K562 (cell line): Measurements from ENCODE around the gene SLC12A4. TPM values are rescaled to one million over a fixed set of nuclear protein-coding genes. Genes with fewer than 3 reads are reported as not detected.

ENCODE experiments used
- ATAC-seq: fragments of 200-7000 bp; cut with Tn5 transposase; 3 replicates; pipeline ENCODE4 v1.9.1; 2020; ENCODE audit warnings: moderate library complexity
- BruUV-seq: library from RNA; stranded (reverse); fragments of 400-500 nt; replicated peaks from 2 replicates; lab custom pipeline; 2021; lab: Mats Ljungman, UMichigan
- CTCF ChIA-PET: fragments of 300-600 bp; formaldehyde crosslinking; extraction: SDS; loops from one replicate; lab custom pipeline; 2021; ENCODE audit warnings: low intra/inter-chr PET ratio; lab: Yijun Ruan, JAX
- POLR2A ChIA-PET: fragments of 300-600, 350-650 bp; sonication (Branson Sonifier 250); formaldehyde crosslinking; extraction: SDS; loops from one replicate; lab custom pipeline; 2021; ENCODE audit warnings: antibody characterized with exemption, inconsistent platforms; lab: Yijun Ruan, JAX
- DNase-seq, 4 experiments: peaks; one replicate each; pipeline versions ENCODE4 v3.0.0 to v3.0.0-alpha.2; 2011 to 2018; ENCODE audit warnings: low spot score in 3 of 4, mixed read lengths in 3 of 4; ENCODE audit errors: extremely low read depth in 1 of 4
- FAIRE-seq: peaks from 2 replicates; lab custom pipeline; 2011; peaks lifted over from hg19 to GRCh38; lab: Jason Lieb, UNC
- H2AFZ ChIP-seq: 2 replicates; pipeline ENCODE4 v1.6.0; 2011; ENCODE audit warnings: low read depth, low read length, control low read depth, inconsistent platforms
- H3K27ac ChIP-seq: fragments of 200-600 bp; 3 replicates; pipeline ENCODE4 v1.8.0; 2011; ENCODE audit warnings: low read depth, mild to moderate bottlenecking, control low read depth, inconsistent platforms, low read length, moderate library complexity, mixed read lengths; ENCODE audit errors: extremely low read depth
- H3K27me3 ChIP-seq, 2 experiments: fragments of 300-600 bp in 1 of 2; 2 replicates in 1 of 2; 3 replicates in 1 of 2; pipeline versions ENCODE4 v1.6.0 to v1.8.0; 2011; ENCODE audit warnings: inconsistent platforms in 2 of 2, low read length in 2 of 2, mild to moderate bottlenecking in 1 of 2, mixed read lengths in 1 of 2, moderate library complexity in 1 of 2; ENCODE audit not compliant: control insufficient read depth in 2 of 2, insufficient read depth in 2 of 2
- H3K36me3 ChIP-seq: fragments of 300-600 bp; 3 replicates; pipeline ENCODE4 v1.8.0; 2011; ENCODE audit warnings: mild to moderate bottlenecking, low read length, inconsistent platforms; ENCODE audit not compliant: control insufficient read depth, insufficient read depth
- H3K4me1 ChIP-seq, 2 experiments: fragments of 200-600 bp in 1 of 2; replicated peaks in 1 of 2; 2 replicates in 1 of 2; 3 replicates in 1 of 2; pipeline versions ENCODE4 v1.5.1 to v1.8.0; 2011; ENCODE audit warnings: inconsistent platforms in 2 of 2, low read length in 2 of 2, mild to moderate bottlenecking in 1 of 2, mixed read lengths in 1 of 2, moderate library complexity in 1 of 2; ENCODE audit not compliant: control insufficient read depth in 2 of 2, insufficient read depth in 2 of 2
- H3K4me2 ChIP-seq: 2 replicates; pipeline ENCODE4 v1.6.1; 2011; ENCODE audit warnings: low read length, control low read depth, inconsistent platforms, mixed read lengths; ENCODE audit not compliant: insufficient read depth
- H3K4me3 ChIP-seq: fragments of 200-600 bp; sonication (generic), shearing (Covaris generic); 2 replicates; pipeline ENCODE4 v1.5.1; 2016; ENCODE audit warnings: control low read depth, inconsistent platforms
- H3K79me2 ChIP-seq: fragments of 200-600 bp; 3 replicates; pipeline ENCODE4 v1.8.0; 2011; ENCODE audit warnings: low read length, inconsistent platforms; ENCODE audit not compliant: control insufficient read depth, insufficient read depth
- H3K9ac ChIP-seq, 2 experiments: 2 replicates each; pipeline versions ENCODE4 v1.6.0 to v1.6.1; 2011; ENCODE audit warnings: low read depth in 2 of 2, low read length in 2 of 2, control low read depth in 1 of 2, inconsistent platforms in 1 of 2, mild to moderate bottlenecking in 1 of 2, mixed read lengths in 1 of 2; ENCODE audit not compliant: insufficient read depth in 1 of 2
- H3K9me1 ChIP-seq: one replicate; pipeline ENCODE4 v1.6.0; 2011; ENCODE audit warnings: inconsistent platforms, mild to moderate bottlenecking, low read length, moderate library complexity; ENCODE audit not compliant: control insufficient read depth, insufficient read depth
- H3K9me3 ChIP-seq: replicated peaks from 2 replicates; pipeline ENCODE4 v1.5.1; 2011; ENCODE audit warnings: low read depth, low read length, inconsistent platforms; ENCODE audit not compliant: control insufficient read depth, insufficient read depth
- H4K20me1 ChIP-seq: replicated peaks from 2 replicates; pipeline ENCODE4 v1.6.1; 2011; ENCODE audit warnings: low read length, inconsistent platforms, mixed read lengths; ENCODE audit not compliant: control insufficient read depth, insufficient read depth
- EGR1 ChIP-seq: fragments of 450-650 bp; conservative IDR thresholded peaks from 2 replicates; pipeline ENCODE4 v1.6.1; 2017; ENCODE audit warnings: mild to moderate bottlenecking
- PML ChIP-seq: IDR thresholded peaks from 2 replicates; pipeline ENCODE4 v1.6.1; 2012; ENCODE audit warnings: low read length, inconsistent platforms
- SPI1 ChIP-seq: IDR thresholded peaks from 2 replicates; pipeline ENCODE4 v1.6.1; 2011; ENCODE audit warnings: low read depth, low read length, control low read depth, borderline replicate concordance
- WGBS: fragments of 100-300 bp; shearing (Covaris generic); methylation state at CpG from one replicate; pipeline ENCODE4 v1.1.6; 2016; ENCODE audit warnings: low coverage, mixed read lengths; ENCODE audit not compliant: insufficient coverage; ENCODE audit errors: missing lambda C conversion rate; 5-methylcytosine and 5-hydroxymethylcytosine counted together
- in situ Hi-C: fragments of 300-500 bp; cut with MboI; formaldehyde crosslinking; loops from 4 replicates; pipeline ENCODE4 v1.15.0; 2018; ENCODE audit warnings: inconsistent platforms, mixed read lengths
- intact Hi-C: fragments of 100-400 bp; cut with micrococcal nuclease; formaldehyde crosslinking; loops from 2 replicates; pipeline ENCODE4 v1.14.2; 2022
- polyA plus RNA-seq, 8 experiments: library from polyadenylated mRNA; depleted of rRNA in 4 of 8; stranded (reverse) in 5 of 8; unstranded in 3 of 8; fragments of >200 nt; fragmentation: Nextera tagmentation in 2 of 8; fragmentation: Illumina TruSeq in 1 of 8; extraction: Ambion mirVana in 2 of 8; extraction: Trizol in 1 of 8; gene quantifications; 2 replicates each; pipeline versions ENCODE4 v1.2.1 to v1.2.3, GENCODE V29; 2011 to 2014; ENCODE audit warnings: inconsistent platforms in 1 of 8, missing spikeins in 1 of 8
- total RNA-seq, 7 experiments: library from RNA; depleted of rRNA in 6 of 7; stranded (reverse); fragments of >200 nt in 6 of 7; fragmentation: Illumina TruSeq in 2 of 7; extraction: Trizol in 2 of 7; gene quantifications; 2 replicates each; pipeline versions ENCODE4 v1.2.1 to v1.2.3, GENCODE V29; 2011 to 2021; ENCODE audit warnings: low replicate concordance in 1 of 7
- TF ChIP-seq, protein P1 (sequence below), 2 experiments: fragments of 450-650 bp in 1 of 2; sonication (generic) in 1 of 2; formaldehyde crosslinking in 1 of 2; IDR thresholded peaks in 1 of 2; conservative IDR thresholded peaks in 1 of 2; 2 replicates each; pipeline versions ENCODE4 v1.6.1 to v1.8.1; 2016 to 2023; ENCODE audit warnings: mild to moderate bottlenecking in 2 of 2, moderate library complexity in 2 of 2, inconsistent platforms in 1 of 2, missing genetic modification reagents in 1 of 2

The SLC12A4 gene
- total and polyA plus RNA-seq, 9 of the 15 experiments (the other 6 are each of a cell fraction or from before 2014, with no cell fraction given): 0.75 to 43.5 (median 15.0) TPM

DNA sequence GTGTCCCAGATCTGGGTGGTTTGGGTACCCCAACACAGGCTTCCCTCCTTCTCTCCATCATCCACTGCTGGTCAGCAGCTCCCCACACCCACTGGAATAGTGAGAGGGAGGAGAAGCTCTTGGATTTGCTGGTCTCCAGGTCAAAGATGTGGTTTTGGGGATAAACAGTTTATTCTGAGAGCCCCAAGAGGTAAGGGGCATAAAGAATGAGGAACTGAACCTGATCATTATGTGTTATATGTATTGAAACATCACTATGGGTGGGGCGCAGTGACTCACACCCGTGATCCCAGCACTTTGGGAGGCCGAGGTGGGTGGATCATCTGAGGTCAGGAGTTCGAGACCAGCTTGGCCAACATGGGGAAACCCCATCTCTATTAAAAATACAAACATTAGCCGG, 27.0 kb upstream of the SLC12A4 start:
- no peak for FAIRE-seq
- no TSS peak for BruUV-seq
- intact Hi-C loops: no loop called here
- H2AFZ ChIP-seq: peak overlapping the region; percentile 22; the same call in 1 of the 2 replicates
- no peak for ATAC-seq
- in situ Hi-C loops: loop anchor here (10.0 kb wide), 1 partner anchor 319 kb away; the partner anchor contains the start of genes PRMT7 and SLC7A6OS
- no peaks in the 10 kb centered on the region for H3K36me3 ChIP-seq
- H3K4me2 ChIP-seq: no peak overlapping the region; the same call in 1 of the 2 replicates
- no peaks in the 10 kb centered on the region for H3K9me1 ChIP-seq
- H3K9ac ChIP-seq: no peak overlapping the region
- no peak overlapping the region for H3K27ac ChIP-seq
- 43% methylated on average over 5 of the region's 5 CpGs for WGBS
- no peak overlapping the region for H3K4me3 ChIP-seq
- DNase-seq: peak in 1 of 4 experiments; percentile 43
- H3K79me2 ChIP-seq: no peaks in the 10 kb centered on the region
- H3K4me1 ChIP-seq: peaks cover 28 to 42% of the 10 kb centered on the region in 2 experiments
- POLR2A ChIA-PET: interaction anchor here (0.6 to 1.7 kb wide), 3 partner anchors 11 to 39 kb away, joined by 3 to 7 read pairs (median 4); no protein-coding TSS in a partner anchor
- CTCF ChIA-PET: no interaction called here
- no peaks in the 10 kb centered on the region for H3K27me3 ChIP-seq
- H4K20me1 ChIP-seq: no peaks in the 10 kb centered on the region
- no peaks in the 10 kb centered on the region for H3K9me3 ChIP-seq
- TF ChIP-seq PML: no peak
- TF ChIP-seq EGR1: peak; percentile 64
- TF ChIP-seq, protein P1, sequence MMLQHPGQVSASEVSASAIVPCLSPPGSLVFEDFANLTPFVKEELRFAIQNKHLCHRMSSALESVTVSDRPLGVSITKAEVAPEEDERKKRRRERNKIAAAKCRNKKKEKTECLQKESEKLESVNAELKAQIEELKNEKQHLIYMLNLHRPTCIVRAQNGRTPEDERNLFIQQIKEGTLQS (IDR thresholded peaks at IDR 0.05): peak; percentile 43
- TF ChIP-seq, protein P1 (CRISPR knock-in tag; conservative IDR thresholded peaks at IDR 0.05): no peak
- TF ChIP-seq SPI1: peak; percentile 70
